ENCODE results near the gene TAS2R19.

DNA sequence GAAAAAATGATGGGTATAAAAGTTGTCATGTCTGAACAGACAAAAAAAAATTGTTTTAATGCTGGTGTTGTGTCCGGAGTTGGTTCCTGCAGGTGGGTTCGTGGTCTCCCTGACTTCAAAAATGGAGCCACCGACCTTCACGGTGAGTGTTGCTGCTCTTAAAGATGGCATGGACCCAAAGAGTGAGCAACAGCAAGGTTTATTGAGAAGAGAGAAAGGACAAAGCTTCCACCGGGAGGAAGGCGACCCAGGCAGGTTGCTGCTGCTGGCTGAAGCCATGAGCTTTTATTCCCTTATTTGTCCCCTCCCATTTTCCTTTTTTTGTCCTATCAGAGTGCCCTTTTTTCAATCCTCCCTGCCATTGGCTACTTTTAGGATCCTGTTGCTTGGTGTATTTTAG is 8.9 kb upstream of the TAS2R19 start, which contains the start of gene TAS2R31:
- TF ChIP-seq, protein P1, sequence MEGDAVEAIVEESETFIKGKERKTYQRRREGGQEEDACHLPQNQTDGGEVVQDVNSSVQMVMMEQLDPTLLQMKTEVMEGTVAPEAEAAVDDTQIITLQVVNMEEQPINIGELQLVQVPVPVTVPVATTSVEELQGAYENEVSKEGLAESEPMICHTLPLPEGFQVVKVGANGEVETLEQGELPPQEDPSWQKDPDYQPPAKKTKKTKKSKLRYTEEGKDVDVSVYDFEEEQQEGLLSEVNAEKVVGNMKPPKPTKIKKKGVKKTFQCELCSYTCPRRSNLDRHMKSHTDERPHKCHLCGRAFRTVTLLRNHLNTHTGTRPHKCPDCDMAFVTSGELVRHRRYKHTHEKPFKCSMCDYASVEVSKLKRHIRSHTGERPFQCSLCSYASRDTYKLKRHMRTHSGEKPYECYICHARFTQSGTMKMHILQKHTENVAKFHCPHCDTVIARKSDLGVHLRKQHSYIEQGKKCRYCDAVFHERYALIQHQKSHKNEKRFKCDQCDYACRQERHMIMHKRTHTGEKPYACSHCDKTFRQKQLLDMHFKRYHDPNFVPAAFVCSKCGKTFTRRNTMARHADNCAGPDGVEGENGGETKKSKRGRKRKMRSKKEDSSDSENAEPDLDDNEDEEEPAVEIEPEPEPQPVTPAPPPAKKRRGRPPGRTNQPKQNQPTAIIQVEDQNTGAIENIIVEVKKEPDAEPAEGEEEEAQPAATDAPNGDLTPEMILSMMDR (IDR thresholded peaks at IDR 0.05 in 8 of 11, conservative IDR thresholded peaks at IDR 0.05 in 3 of 11): no peak
- TF ChIP-seq POLR2A (IDR thresholded peaks at IDR 0.05): no peak
